Lower leg skin (tissue), 4 donors: ENCODE results near the gene KIF13A. TPM values are rescaled to one million over a fixed set of nuclear protein-coding genes. Genes with fewer than 3 reads are reported as not detected.
"Not testable (repeated sequence)": the region's sequence is repeated elsewhere in the genome, so short reads cannot be mapped to it uniquely, and the experiment has no call there.

Experiments
- DNase-seq, 2 donors: peaks; one replicate each; pipeline ENCODE4 v3.0.0-alpha.2; 2019; ENCODE audit warnings: low spot score in 2 of 2
- H3K4me3 ChIP-seq: fragments of 200-600 bp; sonication (generic); 2 replicates; pipeline ENCODE4 v1.5.1; 2017; ENCODE audit warnings: mild to moderate bottlenecking, low read depth; ENCODE audit not compliant: poor library complexity, severe bottlenecking
- CTCF ChIP-seq, 3 donors: fragments of 450-650 bp; IDR thresholded peaks; one replicate each; pipeline ENCODE4 v1.5.1; 2016; ENCODE audit warnings: antibody characterized with exemption in 3 of 3, mild to moderate bottlenecking in 3 of 3, moderate library complexity in 2 of 3
- POLR2A ChIP-seq, 2 donors: fragments of 450-650 bp; IDR thresholded peaks; one replicate each; pipeline ENCODE4 v1.6.1; 2016 to 2017; ENCODE audit warnings: antibody characterized with exemption in 2 of 2, mild to moderate bottlenecking in 1 of 2, moderate library complexity in 1 of 2
- WGBS, 2 donors: methylation state at CpG; one replicate each; pipeline ENCODE4 v1.1.5; 2018; 5-methylcytosine and 5-hydroxymethylcytosine counted together
- intact Hi-C: fragments of 100-400 bp; cut with DNase I; formaldehyde crosslinking; loops from one replicate; pipeline ENCODE4 v1.15.0; 2023; ENCODE audit warnings: low total_unique reads
- total RNA-seq, 4 donors: library from RNA; depleted of rRNA; stranded (reverse); fragments of >200 nt; gene quantifications; one replicate each; pipeline ENCODE4 v1.1.0, GENCODE V29; 2016

KIF13A gene
- total RNA-seq, 4 donors from 2014 or later: 54.4 to 88.5 (median 60.6) TPM

DNA sequence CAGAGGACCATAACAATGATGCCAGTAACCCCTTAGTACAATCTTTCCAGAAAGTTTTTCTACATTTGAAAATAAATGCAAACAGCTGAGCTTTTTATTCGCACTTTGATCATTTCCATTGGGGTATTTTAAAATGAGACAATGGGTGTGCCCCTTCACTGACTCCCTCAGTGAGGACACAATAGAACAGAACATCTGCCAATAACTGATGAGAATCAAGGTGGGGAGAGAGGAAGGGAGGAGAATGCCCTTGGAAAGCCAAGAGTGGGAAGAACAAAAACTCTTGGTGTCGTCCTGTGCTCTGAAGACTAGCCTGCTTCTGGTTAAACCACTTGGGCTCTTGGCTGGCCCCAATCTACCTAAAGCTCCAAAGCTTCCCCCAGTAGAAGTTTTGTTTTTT is 66.0 kb downstream of the KIF13A start:
- no peak overlapping the region for H3K4me3 ChIP-seq
- intact Hi-C loops: no loop called here
- DNase-seq: no peak
- TF ChIP-seq POLR2A (IDR thresholded peaks at IDR 0.05) (no peak), CTCF (IDR thresholded peaks at IDR 0.05) (no peak)
- WGBS, 2 donors: 51 to 61% methylated on average over 2 of the region's 2 CpGs

GRCh38 chr6:17919496-17919895 is 67.9 kb downstream of the KIF13A start:
- WGBS, 2 donors: 87 to 93% methylated on average over 4 of the region's 4 CpGs
- no peak for DNase-seq
- no peak overlapping the region for H3K4me3 ChIP-seq
- intact Hi-C loops: no loop called here
- TF ChIP-seq CTCF (IDR thresholded peaks at IDR 0.05): no peak
- TF ChIP-seq POLR2A (IDR thresholded peaks at IDR 0.05): no peak

GRCh38 chr6:17917837-17918763 is 69.3 kb downstream of the KIF13A start:
- H3K4me3 ChIP-seq: no peak overlapping the region
- TF ChIP-seq POLR2A (IDR thresholded peaks at IDR 0.05) (no peak), CTCF (IDR thresholded peaks at IDR 0.05) (no peak)
- intact Hi-C loops: no loop called here
- no peak for DNase-seq
- 86 to 90% methylated on average over 9 of the region's 9 CpGs for WGBS, 2 donors

- DNase-seq: no peak
- TF ChIP-seq CTCF (IDR thresholded peaks at IDR 0.05): no peak
- intact Hi-C loops: no loop called here
- no peak overlapping the region for H3K4me3 ChIP-seq
- 60 to 72% methylated on average over 2 of the region's 2 CpGs for WGBS, 2 donors
Observed at GRCh38 chr6:17914651-17915050, 72.8 kb downstream of the KIF13A start.

DNA sequence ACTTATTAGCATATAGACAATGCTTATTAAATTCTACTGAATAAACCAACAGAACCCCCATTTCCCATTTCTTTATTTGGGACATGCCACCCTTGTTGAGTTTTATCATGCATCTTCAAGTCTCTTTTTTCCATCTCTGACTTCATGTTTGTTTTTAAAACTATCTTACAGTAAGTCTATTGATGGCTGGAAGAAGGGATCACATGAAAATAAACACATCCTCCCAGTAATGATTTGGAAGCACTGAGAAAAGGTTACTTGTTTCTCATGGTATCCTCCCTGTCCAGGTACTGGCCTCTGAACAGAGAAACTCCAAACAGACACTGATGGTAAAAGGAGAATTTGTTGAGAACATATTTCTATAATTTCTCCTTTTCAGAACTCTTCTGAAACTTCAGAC is 74.9 kb downstream of the KIF13A start:
- no peak overlapping the region for H3K4me3 ChIP-seq
- no peak for TF ChIP-seq CTCF (IDR thresholded peaks at IDR 0.05)
- no peak for TF ChIP-seq POLR2A (IDR thresholded peaks at IDR 0.05)
- DNase-seq: no peak
- intact Hi-C loops: no loop called here

- DNase-seq, H3K4me3 ChIP-seq, intact Hi-C loops: not testable (repeated sequence)
- WGBS, 2 donors: 89 to 96% methylated on average over 11 of the region's 11 CpGs
Observed at GRCh38 chr6:17911656-17912055, 75.8 kb downstream of the KIF13A start.
